T-helper 2 cell treated with Interferon-gamma antibody and Interleukin-4, amounts not matched to agents 100 ng/mL and 5 ng/mL, for 36 hours (primary cell): ENCODE data around the gene TECR. TPM values are rescaled to one million over a fixed set of nuclear protein-coding genes. Genes with fewer than 3 reads are reported as not detected.
"Not testable (repeated sequence)": the region's sequence is repeated elsewhere in the genome, so short reads cannot be mapped to it uniquely, and the experiment has no call there.

ENCODE experiments used
- intact Hi-C: fragments of 100-400 bp; cut with micrococcal nuclease; formaldehyde crosslinking; loops from one replicate; pipeline ENCODE4 v1.15.1; 2023
- total RNA-seq: library from RNA; stranded (reverse); gene quantifications from 2 replicates; pipeline ENCODE4 v1.2.3, GENCODE V29; 2022

TECR gene, protein sequence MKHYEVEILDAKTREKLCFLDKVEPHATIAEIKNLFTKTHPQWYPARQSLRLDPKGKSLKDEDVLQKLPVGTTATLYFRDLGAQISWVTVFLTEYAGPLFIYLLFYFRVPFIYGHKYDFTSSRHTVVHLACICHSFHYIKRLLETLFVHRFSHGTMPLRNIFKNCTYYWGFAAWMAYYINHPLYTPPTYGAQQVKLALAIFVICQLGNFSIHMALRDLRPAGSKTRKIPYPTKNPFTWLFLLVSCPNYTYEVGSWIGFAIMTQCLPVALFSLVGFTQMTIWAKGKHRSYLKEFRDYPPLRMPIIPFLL
- 153 TPM in 2 replicates for total RNA-seq

DNA sequence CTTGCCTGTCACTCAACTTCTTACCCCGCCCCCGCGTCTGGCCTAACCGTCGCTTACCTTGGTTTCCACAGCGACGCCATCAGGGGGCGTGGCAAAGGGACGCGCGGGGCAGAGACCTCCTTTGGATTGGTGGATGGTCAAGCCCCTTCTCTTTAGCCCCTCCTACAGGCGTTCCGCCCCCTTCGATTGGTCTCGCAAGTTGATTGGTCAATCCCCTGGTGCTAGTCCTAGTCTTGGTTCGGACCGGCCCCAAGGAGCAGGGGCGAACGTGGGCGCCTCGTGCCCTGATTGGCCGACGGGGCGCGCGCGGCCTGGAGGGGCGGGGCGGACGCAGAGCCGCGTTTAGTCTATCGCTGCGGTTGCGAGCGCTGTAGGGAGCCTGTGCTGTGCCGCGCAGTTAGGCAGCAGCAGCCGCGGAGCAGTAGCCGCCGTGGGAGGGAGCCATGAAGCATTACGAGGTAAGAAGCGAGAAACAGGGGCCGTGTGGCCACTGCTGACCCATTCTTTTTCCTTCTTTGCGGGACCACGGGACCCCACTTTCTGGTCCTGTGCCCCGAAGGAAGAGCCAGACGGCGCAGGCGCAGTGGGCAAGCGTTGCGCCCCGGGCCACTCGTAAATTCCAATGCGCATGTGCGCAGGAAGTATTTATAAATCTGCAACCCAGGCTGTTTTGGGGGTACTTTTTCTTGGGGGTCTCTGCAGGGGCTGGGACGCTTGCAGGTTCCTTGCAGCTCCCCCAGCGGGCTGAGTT, at the start of gene TECR:
Gene TECR (plus strand): TSS at position 341 of the 751 bp plus-strand sequence. CDS start 103 bp downstream, at position 444.
- intact Hi-C loops, result loop anchor here (1.0 kb wide), 1 partner anchor 11 kb away; the partner anchor contains the start of gene DNAJB1

DNA sequence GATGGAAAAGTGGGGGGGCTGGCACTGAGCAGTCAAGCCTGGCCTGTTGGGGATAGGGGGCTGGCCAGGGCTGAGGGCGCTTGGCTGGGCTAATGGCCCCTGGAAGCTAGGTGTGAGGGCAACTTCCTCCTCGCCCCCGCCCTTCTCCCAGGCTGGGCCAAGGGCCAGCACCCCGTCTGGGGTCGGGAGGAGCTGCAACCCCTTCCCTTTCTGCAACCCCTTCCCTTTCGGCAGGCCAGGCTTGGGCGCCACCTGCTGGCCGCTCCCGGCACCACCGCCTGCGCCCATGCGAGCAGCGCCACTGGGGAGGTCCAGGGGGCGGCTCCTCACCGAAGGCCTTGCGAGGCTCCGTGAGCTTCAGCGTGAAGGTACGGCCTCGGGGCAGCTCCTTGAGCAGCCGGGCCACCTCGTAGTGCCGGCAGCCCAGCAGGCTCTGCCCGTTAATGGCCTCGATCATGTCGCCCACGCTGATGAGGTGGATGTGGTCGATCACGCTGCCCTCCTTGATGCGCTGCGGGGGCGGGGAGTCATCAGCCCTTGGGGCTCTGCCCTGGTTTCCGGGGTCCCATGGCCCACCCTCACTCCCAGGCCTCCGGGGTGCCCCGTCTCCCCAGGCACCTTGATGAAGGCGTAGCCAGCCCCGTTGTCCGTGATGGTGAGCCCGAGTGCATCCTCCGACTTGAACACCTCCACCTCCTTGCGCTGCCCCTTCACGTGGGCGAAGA, 49.3 kb upstream of the TECR start:
- intact Hi-C loops, result loop anchor here (5.0 to 10.0 kb wide), 2 partner anchors 275 to 343 kb away; partner anchors contain the start of genes ADGRL1 and ASF1B

DNA sequence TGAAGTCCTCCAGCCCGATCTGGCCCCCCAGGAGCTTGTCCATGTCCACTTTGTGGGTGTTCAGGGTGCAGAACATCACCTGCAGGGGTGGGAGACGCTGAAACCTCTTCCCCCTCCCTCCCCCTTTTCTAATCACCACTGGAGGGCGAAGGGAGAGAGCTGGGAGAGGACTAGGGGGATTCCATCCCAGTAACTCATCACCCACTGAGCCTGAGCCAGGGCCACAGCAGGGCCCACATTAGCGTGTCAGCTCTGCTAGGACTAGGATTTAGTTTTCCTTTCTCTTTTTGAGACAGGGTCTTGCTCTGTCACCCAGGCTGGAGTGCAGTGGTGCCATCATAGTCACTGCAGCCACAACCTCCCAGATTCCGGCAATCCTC, 48.7 kb upstream of the TECR start:
- intact Hi-C loops, result loop anchor here (5.0 to 10.0 kb wide), 2 partner anchors 276 to 343 kb away; partner anchors contain the start of genes ADGRL1 and ASF1B

DNA sequence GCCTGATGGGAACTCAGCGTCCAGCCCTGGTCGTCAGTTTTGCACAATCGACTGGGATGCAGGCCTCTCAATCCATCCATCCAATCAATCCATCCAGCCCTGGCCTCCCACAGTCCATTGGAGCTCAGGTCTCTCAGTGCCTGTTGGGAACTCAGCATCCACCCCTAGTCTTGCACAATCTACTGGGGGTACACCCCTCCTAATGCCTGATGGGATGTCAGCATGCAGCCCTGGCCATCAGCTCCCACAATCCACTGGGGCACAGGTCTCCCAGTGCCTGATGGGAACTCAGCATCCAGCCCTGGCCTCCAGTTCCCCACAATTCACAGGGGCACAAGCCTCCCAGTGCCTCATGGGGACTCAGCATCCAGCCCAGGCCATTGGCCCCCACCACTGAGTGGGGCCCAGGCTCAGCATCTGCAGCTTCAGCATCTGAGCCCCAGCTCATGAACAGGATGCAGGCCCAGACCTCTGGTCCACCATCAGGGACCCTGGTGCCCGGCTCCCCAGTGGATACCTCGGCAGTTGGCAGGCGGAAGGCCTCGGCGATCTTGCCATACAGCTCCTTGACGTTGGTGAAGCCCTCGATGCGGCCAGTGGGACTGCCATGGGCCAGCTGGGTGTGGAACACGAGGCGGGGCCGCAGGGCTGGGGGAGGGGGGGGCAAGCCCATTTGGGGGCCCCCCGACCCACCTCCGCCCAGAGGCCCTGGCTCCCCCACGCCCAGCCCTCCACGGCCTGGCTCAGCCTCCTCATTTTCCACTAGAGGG, 47.0 kb upstream of the TECR start:
- intact Hi-C loops, result loop anchor here (5.0 to 10.0 kb wide), 2 partner anchors 278 to 345 kb away; partner anchors contain the start of genes ADGRL1 and ASF1B

DNA sequence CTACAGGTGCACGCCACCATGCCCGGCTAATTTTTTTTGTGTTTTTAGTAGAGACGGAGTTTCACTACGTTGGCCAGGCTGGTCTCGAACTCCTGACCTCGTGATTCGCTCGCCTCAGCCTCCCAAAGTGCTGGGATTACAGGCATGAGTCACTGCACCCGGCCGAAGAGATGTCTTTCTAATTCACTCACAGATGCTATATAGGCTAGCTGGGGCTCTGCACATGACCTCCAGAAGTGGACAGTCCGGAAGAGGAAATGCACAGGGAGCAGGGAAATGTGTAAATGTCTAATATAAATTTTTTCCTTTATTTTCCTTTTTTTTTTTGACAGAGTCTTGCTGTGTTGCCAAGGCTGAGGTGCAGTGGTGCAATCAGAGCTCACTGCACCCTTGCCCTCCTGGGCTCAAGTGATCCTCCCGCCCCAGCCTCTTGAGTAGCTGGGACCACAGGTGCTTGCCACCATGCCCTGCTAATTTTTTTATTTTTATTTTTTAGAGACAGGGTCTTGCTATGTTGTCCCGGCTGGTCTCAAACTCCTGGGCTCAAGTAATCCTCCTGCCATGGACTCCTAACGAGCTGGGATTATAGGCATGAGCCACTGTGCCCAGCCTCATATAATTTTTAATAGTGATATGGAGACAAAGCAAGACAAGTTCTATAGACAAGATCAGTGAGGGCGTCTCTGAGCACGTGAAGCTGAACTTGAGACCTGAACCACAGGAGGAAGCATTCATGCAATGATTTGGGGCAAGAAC, 41.8 kb upstream of the TECR start:
- intact Hi-C loops, result loop anchor here (2.0 to 10.0 kb wide), 2 partner anchors 55 to 283 kb away; partner anchors contain the start of genes ADGRL1 and PKN1

DNA sequence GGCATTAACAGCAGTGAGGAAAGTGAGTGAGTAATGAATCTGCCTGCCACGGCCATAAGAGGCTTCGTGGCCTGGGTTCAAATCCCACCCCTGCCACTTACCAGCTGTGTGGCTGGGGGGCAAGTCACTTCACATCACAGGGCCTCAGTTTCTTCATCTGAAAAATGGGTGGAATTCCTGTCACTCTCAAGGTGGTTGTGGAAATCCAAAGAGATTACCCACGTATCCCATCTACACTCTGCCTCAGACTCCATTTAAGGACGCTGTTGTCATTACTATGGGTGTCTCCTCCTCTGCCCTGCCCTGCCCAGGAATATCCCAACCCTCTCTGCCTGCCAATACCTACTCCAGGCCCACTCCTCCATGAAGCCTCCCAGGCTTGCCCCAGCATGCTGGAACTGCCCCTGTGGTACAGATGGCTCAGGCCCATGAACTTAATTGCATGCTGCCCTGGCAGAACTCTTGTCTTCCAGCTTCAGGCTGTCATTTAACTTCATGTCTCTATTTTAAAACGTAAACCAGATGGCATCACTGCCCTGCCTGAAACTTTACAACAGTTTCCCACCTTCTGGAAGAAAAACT, 36.5 kb upstream of the TECR start:
- intact Hi-C loops, result no loop called here

DNA sequence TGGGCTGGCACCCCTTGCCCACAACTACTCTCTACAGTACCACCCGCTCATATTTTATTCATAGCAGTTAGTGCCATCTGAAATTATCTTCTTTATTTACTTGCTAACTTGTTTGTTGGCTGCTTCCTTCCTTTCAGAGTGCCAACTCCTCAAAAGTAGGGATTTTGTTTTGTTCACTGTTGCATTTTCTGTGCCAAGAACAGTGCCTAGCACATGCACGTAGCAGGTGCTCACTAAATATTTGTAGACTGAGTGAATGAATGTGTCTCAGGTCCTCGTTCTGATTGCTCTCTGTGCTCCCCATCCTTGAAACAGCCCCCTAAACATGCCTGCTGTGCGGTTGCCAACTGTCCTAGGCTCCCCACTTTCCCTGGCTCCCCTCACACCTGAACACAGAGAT, 35.0 kb upstream of the TECR start:
- intact Hi-C loops, result no loop called here

DNA sequence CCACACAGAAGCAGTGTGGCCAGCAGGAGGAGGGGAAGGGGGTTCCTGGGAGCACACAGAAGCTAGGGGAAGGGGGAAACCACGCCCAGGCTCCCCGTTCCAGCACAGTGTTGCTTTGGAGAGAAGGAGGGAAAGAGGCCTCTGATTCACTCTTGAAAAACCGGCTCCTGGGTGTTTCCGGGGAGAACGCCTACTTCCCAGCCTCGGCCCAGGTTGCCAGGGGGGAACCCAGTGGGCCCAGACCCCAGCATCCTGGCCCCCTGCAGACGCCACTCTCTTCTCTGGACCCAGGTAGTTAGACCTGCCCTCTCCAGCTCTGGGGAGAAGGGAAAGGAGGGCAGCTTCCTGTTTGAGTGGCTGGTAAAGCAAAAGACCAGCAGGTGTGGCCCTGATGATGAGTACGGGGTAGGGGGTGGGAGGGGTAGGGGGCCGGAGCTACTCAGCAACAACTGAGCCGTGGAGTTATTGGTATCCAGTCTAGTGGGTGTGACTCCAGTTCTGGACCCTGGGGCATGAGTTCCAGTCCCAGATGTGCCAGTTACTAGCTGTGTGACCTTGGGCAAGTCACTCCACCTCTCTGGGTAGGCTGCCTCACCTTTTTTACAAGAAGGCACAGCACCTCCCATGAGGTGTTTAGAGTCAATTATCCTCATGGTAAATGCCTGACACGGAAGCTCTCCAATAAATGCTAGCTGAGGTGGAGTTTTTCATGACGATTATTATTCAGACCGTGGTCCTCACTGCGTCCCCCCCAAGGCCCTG, 34.3 kb upstream of the TECR start:
- intact Hi-C loops, result loop anchor here (5.0 kb wide), 1 partner anchor 358 kb away; the partner anchor contains the start of gene ASF1B

DNA sequence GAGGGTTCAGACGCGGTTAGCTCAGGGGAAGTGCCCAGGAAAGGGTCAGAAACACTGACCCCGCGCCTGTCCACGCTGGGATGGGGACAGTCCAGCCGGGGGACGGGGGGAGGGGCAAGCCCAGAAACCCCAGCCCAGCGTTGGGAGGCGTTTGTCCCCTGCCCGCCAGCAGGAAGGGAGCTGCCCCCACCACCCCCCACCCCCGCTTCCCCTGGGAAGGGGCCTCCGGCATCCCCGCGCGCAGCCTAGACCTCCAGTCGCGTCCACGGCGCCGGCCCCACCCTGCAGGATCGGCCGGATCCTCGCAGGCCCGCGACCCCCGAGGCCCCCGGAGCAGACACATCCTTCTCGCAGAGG, 33.7 kb upstream of the TECR start:
- intact Hi-C loops, result loop anchor here (5.0 kb wide), 1 partner anchor 358 kb away; the partner anchor contains the start of gene ASF1B

DNA sequence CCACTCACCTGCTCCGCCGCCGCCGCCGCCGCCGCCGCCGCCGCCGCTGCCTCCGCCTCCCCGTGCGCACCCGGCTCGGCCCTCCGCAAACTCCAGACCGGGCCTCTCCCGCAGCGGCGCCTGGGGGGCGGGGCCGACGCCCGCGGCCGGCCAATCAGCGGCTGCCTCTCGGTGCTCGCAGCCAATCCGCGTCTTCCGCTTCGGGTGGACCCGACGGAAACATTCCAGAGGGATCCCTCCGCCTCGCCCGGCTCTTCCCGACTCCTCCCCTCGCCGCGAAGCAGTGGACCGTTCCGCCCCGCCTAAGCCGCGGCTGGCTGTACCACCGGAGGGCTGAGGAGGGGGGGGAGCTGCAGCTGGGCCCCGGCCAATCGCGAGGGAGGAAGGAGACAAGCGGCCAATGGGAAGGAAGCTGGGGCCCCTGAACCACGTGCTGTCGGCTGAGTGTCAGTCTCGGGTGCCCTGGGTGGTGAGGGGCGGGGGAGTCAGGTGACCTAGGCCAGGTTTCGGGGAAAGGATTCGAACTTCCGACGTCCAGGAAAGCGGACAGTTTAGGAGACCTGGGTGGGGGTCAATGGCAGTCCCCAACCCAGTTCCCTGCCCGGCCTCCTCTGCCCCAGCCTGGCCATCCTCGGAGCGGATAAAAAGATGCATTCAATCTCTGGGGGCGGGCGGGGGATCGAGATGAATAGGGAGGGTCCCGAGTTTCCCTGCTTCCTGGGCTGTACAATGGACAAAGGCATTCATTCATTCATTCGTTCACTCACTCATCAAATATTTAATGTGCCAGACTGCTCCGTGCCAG, 33.2 kb upstream of the TECR start, which contains the start of gene GIPC1:
Gene GIPC1 (minus strand): TSS at position 99 of the 805 bp plus-strand sequence. CDS start 13,151 bp downstream, outside the sequence.
- intact Hi-C loops, result loop anchor here (5.0 kb wide), 1 partner anchor 359 kb away; the partner anchor contains the start of gene ASF1B

DNA sequence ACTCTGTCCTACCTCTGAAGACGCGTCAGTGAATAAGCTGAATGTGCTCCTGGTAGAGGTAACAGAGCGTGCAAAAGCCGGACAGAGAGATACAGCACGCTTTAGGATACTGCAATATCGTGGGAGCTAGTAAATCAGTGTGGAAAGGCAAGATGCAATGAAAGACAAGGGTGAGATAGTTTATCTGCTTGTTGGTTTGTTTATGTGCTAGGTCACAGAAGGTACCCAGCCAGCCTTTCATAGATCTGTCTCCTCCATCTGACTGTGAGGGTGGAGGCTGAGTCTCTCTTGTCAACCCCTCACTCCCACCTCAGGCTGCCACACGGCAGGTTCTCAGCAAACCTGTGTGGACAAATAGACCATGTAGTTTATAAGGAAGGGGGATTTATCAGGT, 32.6 kb upstream of the TECR start:
- intact Hi-C loops, result loop anchor here (5.0 kb wide), 1 partner anchor 360 kb away; the partner anchor contains the start of gene ASF1B

DNA sequence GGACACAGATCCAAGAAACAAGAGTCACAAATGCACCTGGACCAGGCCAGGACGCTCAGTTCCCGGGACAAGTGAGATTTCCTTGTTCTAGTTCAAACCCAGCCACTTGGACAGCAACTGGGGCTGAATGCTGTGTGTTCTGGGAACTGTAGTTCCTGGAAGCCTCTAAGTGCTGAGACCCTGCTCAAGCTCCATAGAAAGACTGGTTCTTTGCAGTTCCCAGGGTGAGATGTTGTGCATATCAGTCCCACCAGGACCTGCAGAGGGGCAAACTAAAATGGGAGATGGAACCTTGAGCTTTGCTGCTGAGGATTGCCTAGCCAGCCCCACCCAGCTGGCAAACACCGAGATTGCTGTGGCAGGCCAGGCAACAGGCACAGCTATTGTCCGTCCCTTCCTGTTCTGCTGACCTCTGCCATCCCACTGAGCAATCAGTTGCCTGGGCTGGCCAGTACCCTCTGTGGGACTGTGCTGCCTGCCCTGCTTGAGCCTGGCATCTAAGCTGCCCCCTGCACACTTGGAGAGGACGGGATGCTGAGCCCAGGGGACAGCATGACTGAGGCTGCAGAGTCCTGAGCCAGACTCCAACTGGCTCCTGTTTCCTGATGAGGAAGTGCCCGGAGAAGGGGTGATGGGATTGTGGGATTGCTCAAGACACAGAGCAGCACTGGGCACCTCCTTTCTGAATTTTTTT, 32.0 kb upstream of the TECR start:
- intact Hi-C loops, result loop anchor here (5.0 kb wide), 1 partner anchor 360 kb away; the partner anchor contains the start of gene ASF1B

DNA sequence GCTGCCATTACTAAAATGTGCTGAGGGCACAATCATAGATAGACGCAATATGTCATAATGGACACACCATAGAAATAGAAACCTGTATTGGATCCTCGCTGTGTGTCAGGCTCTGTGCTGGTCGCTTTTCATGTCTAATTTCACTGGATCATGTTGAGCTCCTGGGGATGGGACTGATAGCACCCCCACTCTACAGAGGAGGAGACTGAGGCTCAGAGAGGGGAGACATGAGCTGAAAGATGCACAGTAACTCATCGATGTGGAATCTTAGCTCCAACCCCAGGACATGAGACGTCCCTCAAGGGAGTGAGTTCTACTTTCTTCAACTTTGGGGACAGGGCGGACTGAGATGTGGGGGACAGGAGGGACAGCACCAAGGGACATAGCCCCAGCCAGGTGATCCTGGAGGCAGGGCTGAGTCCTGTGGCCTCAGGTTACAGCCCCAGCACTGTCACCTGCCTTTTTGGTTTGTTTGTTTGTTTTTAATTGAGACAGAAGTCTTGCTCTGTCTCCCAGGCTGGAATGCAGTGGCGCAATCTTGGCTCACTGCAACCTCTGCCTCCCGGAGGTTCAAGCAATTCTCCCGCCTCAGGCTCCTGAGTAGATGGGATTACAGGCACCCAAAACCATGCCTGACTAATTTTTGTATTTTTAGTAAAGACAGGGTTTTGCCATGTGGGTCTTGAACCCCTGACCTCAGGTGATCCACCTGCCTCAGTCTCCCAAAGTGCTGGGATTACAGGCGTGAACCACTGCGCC, 26.9 kb upstream of the TECR start:
- intact Hi-C loops, result no loop called here

DNA sequence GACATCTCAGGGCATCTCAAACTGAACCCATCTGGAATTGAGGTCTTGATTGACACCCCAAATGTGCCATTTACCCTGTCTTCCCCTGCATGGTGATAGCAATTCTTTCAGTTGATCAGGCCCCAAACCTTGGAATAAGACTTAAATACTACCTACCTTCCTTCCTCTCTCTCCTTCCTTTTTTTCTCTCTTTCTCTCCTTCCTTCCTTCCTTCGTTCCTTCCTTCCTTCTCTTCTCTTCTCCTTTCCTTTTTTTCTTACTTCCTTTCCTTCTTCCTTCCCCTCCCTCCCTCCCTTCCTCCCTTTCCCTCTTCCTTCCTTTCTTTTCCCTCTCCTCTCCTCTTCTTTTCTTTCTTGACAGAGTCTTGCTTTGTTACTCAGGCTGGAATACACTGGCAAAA, 26.1 kb upstream of the TECR start:
- intact Hi-C loops, result no loop called here

DNA sequence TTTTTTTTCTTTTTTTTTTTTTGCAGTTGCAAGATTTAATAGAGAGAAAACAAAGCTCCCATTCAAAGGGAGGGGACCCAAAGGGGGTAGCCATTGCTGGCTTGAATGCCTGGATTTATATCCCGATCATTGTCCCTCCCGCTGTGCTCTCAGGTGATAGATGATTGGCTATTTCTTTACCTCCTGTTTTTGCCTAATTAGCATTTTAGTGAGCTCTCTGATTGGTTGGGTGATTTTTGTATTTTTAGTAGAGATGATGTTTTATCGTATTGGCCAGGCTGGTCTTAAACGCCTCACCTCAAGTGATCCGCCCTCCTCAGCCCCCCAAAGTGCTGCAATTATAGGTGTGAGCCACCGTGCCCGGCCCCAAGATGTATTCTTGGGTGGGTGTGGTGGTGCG, 24.8 kb upstream of the TECR start:
- intact Hi-C loops, result not testable (repeated sequence)
